ENCODE data around the gene DHRSX.

GRCh38 chrX:2330487-2330886, 170.3 kb downstream of the DHRSX start:
- TF ChIP-seq ZNF274 (IDR thresholded peaks at IDR 0.05; ENCODE audit: low read depth, low read length) (no peak), SUZ12 (IDR thresholded peaks at IDR 0.05; ENCODE audit: extremely low read depth, insufficient read depth, insufficient read length) (no peak)
